ENCODE data around the gene USP54.

DNA sequence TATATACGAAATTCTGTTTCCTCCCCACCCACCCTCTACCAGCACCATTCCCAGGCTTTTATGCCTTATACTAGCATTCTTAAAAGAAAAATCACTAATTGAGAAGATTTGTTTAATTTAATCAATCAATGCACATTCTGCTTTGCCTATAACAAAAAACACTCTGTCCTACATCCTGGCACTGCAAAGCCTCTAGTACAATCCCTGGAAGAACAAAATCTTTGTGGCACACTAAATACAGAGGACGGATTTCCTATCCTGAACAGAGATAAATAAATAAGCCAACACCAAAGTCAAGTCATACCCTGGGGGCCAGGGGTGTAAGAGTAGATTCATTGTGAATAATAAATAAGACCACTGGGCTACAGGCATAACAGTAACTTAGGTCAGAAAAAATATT, 34.3 kb downstream of the USP54 start:
- TF ChIP-seq TAF1 (IDR thresholded peaks at IDR 0.05; ENCODE audit: low read depth, low read length) (no peak), POLR2A (IDR thresholded peaks at IDR 0.05; ENCODE audit: low read depth, low read length) (no peak), POLR2AphosphoS5 (IDR thresholded peaks at IDR 0.05; ENCODE audit: low read depth, low read length) (no peak), SPI1 (IDR thresholded peaks at IDR 0.05; ENCODE audit: low read depth, low read length) (no peak), PAX5 (IDR thresholded peaks at IDR 0.05; ENCODE audit: insufficient read depth, low read length, severe bottlenecking) (no peak)

Data from GM12891 (cell line).